Measurements from ENCODE around the gene HYAL3.
"Not testable (repeated sequence)": the region's sequence is repeated elsewhere in the genome, so short reads cannot be mapped to it uniquely, and the experiment has no call there.

HYAL3 gene

GRCh38 chr3:50312041-50312440 is 12.8 kb upstream of the HYAL3 start:
- DNase-seq = not testable (repeated sequence)

- no peak for DNase-seq
Measured at GRCh38 chr3:50304601-50305000, 5.4 kb upstream of the HYAL3 start.

- DNase-seq = no peak
Measured at GRCh38 chr3:50303013-50303815, 4.0 kb upstream of the HYAL3 start, which contains the start of gene HYAL1. HYAL1 (minus strand) TSS chr3:50303574; CDS start chr3:50302956, 618 bp downstream.

DNA sequence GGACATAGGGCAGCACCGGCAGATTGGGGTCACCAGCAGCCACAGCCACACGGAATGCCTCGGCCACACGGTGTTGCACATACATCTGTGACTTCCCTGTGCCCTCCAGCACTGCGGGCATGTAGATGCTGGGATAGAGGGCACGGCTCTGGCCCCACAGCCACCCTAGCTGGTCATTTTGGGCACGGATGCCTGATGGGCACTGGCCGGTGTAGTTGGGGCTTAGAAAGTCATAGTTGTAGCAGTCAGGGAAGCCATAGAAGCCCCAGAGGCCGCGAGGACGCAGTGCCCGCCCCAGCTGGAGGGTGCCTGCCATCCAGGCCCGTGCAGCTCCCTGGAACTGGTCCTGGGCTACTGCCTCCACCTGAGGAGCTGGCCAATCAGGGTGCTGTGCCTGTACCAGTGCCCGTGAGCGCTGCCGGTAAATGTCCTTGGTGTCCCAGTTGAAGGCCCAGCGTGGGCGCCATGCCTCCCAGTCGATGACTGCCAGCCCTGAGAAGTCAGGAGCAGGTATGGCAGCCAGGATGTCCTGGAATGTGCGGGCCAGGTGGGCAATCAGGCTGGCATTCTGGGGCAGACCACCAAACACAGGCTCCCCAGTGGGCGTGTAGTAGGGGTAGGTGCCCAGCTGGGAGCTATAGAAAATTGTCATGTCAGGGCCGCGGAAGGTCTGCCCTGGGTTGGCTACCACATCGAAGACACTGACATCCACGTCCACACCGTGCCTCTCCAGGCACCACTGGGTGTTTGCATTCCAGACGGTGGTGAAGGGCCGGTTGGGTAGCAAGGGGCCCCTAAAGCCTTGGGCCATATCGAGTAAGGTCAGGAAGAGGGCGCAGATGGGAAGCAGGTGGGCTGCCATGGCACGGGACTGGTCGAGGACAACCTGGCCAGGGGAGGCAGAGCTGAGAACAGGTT is 3.1 kb upstream of the HYAL3 start:
- DNase-seq = no peak

- no peak for DNase-seq
Measured at GRCh38 chr3:50300681-50301254, 1.6 kb upstream of the HYAL3 start.

DNA sequence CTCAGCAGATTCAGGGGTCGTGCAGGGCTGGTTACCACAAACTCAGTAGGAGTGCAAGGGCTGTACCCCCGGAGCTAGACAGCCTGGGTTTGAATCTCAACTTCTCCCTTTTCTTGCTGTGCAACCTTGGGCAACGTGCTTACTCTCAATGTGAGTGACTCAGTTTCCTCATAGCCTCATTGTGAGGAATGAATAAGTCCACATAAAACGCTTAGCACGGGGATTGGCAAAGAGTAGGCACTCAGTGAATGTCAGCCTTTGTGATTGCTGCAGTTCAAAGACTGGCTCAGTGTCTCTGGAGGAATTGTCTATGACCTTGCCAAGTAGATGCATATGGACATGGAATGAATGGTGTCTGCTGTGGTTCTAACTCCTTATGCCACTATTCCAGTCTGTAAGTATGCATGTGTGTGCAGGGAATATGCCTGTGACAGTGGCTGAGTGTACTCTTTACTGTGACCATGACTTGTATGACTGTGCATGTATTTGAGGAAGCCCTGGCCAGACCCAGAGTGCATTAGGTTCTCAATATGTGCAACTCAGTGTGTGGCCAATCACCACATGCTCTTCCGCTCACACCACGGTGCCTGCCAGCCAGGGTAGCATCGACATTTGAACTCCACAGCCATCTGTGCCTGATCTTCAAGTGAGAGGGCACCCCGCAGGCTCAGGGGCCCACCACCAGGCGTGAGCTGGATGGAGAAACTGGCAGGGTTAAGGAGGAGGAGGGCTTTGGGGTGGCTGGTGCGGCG is 900 bp upstream of the HYAL3 start:
- no peak for DNase-seq

- DNase-seq = no peak
Measured at GRCh38 chr3:50299638-50299928, 378 bp upstream of the HYAL3 start.

GRCh38 chr3:50297896-50298725 is 1.1 kb downstream of the HYAL3 start:
- DNase-seq = no peak

DNA sequence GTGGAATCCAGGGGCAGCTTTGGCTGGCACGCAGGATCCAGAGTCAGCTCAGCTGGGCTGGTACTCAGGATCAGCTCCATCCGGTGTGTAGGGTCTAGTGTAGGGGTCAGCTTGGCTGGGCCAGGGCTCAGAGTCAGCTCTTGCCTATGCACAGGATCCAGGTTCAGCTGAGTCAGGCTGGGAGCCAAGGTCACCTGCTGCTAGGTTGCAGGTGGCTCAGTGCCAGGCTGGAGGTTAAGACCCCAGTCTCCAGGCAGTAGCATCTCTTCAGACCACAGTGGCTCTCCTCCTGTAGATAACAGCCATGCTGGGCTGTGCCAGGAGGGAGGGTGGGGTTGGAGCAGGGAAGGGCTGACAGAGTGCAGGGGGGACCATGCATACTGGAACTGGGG is 1.8 kb downstream of the HYAL3 start:
- no peak for DNase-seq

DNA sequence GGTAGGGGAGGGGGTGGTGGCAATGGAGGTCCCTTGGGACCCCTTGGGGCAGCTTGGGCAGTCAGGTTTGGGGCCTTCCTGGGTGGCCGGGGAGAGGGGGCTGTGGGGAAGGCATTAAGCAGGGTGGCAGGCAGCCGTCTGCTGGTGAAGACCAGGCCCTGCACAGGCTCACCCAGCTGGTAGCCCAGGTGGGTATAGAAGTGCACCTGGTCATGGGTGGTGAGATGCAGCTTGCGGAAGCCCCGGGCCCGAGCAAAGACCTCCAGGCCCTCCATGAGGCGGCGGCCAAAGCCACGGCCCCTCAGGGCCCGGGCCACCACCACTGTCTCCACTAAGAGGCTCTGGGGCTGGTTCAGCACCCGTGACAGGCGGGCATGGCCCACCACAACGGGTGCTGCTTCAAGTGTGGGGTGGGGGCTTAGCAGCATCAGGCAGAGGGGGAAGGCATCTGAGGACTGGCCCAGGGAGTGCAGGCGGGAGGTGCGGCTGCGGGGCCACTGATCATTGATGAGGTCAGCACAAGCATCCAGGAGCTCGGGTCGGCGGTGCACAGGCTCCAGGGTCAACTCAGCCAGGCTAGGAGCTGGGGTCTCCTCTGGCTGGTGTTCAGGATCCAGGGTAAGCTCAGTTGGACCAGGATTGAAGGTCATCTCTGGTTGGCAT is 2.4 kb downstream of the HYAL3 start:
- DNase-seq = no peak

DNA sequence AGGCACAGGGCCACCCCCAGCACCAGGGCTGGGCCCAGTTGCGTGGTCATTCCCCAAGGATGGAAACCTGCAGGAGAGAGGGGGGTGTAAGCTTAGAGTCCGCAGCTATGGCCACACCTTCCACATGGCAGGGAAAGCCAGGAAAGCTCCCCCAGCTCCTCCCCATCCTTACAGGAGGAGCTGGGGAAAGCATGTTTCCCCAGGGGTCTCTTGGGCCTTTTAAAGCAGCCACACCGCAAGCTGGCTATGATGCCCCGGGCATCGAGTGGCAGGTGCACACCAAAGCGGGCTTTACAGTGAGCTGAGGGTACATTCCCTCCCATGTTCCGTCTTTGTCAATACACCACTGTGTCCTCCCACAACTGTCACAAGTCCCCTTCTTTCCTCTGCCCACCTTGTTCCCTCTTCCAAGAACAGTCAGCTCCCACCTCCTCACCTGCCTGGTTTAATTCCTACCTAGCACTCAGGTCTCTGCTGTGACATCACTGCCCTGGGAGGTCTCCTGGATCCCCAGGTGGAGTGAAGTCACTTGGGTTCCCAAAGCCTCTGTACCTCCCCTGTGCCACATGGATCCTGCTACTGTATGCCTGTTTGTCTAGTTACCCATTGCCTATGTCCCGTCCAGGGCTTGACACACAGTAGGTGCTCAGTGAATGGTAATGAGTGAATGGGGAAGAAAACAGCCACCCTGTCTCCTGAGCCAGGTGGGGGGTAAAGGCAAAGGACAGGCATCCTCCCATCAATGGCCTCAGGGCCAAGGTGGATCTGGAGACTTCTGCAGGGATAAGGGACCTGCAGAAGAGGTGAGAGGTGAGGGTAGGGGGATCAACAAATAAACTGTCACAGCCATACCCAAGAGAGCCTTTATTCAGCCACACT is 3.4 kb downstream of the HYAL3 start:
- DNase-seq = no peak

GRCh38 chr3:50294492-50295403 is 4.5 kb downstream of the HYAL3 start:
- no peak for DNase-seq

DNA sequence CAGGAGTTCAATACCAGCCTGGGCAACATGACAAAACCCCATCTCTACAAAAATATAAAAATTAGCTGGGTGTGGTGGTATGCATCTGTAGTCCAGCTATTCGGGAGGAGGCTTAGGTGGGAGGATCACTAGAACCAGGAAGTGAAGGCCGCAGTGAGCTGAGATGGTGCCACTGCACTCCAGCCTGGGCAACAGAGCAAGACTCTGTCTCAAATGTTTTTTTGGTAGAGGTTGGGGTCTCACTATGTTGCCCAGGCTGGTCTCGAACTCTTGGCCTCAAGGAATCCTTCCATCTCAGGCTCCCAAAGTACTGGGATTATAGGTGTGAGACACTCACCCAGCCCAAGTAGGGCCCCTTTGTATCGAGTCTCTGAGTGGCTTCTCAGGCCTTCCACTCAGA is 5.1 kb downstream of the HYAL3 start:
- no peak for DNase-seq

- DNase-seq = no peak
Measured at GRCh38 chr3:50293079-50293801, 6.0 kb downstream of the HYAL3 start.

DNA sequence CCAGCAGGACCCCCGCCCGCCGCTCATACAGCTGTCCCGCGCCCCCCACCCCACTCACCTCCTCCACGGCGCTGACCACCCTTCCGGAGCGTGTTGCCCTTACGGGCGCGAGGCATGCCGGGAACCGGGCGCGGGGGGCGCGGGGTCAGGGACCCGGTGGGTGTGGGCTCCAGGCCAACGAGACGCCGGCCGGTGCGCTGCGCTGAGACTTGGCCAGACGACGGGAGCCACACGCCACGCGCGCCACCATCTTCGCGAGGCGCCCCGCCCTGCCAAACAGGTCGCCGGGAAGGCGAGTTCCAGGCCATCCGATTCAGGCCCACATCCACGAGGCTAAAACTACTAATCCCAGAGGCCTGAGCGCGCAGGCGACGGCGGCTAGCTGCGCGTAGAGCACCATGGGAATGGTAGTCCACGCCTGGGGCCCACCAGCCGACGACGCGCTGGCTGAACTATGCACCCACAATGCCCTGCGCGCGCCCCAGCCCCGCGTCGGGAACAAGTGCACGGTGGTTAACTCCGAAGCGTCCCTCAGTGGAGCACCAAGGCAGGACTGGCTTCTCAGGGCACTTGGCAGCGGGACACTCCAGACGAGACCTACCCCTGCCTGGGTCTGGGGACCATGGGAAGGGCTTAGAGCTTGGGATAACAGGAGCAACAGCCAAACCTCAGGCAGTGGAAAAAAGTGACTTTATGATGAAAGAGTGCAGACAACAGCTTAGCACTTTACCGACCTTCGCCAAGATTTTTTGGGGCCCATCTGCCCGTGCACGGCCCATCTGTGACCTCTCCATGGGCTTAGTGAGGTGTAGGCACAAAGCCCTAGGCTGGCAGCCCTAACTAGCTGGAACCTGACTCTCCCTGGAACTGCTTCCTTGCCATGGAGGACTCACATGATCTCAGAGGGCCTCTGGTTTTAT is 6.8 kb downstream of the HYAL3 start, which contains the start of gene IFRD2:
TSS of gene IFRD2 (minus strand) at position 271 of the 920 bp plus-strand sequence. CDS start at position 116, 155 bp downstream.
- DNase-seq = peak; percentile 90

GRCh38 chr3:50290161-50290641 is 9.0 kb downstream of the HYAL3 start:
- DNase-seq = no peak

DNA sequence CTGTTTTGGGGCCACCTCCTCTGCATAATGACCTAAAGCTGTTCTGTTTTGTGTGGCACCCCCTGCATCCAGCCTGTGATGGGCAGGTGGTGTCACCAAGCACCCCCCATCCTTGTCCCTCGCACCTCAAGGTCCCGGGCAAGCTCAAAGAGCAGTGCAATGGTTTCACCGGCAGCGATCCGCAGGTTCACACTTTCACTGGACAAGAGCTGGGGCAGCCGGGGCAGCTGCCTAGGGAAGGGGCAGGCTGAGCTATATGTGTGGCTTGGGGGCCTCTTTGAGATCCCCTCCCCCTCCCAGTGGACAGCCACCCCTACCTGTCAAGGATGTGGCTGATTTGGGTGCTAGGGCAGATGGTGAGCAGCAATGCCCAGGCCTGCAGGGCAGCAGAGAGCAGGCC is 10.1 kb downstream of the HYAL3 start:
- no peak for DNase-seq

All from SHP77 treated with DMSO at 0.1 percent for 48 hours (cell line).